ENCODE results near the gene RPL7A. TPM values are rescaled to one million over a fixed set of nuclear protein-coding genes. Genes with fewer than 3 reads are reported as not detected.

Gene RPL7A
- total and polyA plus RNA-seq, 2 of the 13 experiments (the other 11 are each of a cell fraction or from before 2014, with no cell fraction given) = 2,401 to 2,938 TPM

DNA sequence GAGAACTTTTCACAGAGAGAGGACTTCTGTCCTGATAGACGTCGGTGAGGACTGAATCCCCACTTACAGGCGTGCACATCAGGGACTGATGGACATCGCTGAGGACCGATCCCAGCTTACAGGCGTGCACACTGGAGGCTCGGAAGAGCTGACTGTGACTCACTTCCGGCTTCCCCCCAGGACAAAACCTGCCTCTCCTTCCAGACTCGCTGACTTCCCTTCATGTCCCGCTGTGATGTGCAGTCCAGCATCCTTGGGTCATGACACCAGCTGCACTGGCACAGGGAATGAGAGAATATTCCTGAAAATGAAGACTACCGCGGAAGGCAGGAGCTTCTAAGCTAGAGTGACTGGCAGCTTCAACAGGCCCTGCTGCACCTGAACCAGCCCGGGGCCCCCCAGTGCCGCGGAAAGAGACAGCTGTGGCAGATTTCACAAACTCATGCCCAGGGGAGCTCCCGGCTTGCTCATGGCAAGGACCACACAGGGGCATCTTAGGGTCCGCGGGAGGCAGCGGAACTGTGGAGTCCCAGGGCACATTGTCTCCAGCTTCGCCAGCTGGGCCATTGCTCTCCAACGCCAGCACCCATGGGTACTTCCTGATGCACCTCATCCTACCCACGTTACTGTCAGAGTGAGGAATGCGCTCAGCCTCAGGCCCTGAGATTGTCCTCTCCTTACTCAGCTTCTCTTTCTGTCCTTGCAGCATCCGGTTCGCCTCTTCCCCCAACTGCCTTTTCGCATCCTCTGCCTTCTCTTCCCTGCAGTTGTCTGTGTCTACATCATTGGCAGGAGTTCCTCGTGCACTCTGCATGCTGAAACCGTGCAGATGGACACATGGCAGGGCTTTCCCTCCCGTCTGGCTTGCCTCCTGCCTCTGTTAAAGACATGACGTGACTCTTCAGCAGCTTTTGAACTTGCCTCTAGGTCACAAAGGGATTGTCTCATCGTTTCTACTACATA, 41.5 kb upstream of the RPL7A start:
- no peaks in the 10 kb centered on the region for H4K20me1 ChIP-seq (ENCODE audit: insufficient read depth, low read length)
- H3K9me3 ChIP-seq (ENCODE audit: low read length) = no peaks in the 10 kb centered on the region
- no peak for ATAC-seq
- no peak overlapping the region for H3K4me2 ChIP-seq (ENCODE audit: low read depth, low read length)
- TF ChIP-seq GABPA (IDR thresholded peaks at IDR 0.05; ENCODE audit: low read depth, low read length) (0 out of 2 replicates have a peak, but pooled peaks have one; percentile 5), GABPA (CRISPR knock-in tag; IDR thresholded peaks at IDR 0.05; ENCODE audit: low read depth) (no peak), FIP1L1 (IDR thresholded peaks at IDR 0.05; ENCODE audit: borderline replicate concordance, insufficient read depth, low read depth, low read length) (no peak)
- in situ Hi-C loops (cut with HindIII; ENCODE audit: extremely low pct_ligation_motif_present, low pct_unique_long_range_greater_than_20kb) (no loop called here), intact Hi-C loops (cut with micrococcal nuclease; ENCODE audit: unreplicated experiment) (no loop called here)
- H3K27me3 ChIP-seq (ENCODE audit: control insufficient read depth in 1 of 2, insufficient read depth in 2 of 2, low read length in 2 of 2) = peaks cover under 1 to 29% of the 10 kb centered on the region in 2 experiments; a peak in 3 of 5 replicates
- H3K79me2 ChIP-seq (ENCODE audit: insufficient read depth, low read length) = no peaks in the 10 kb centered on the region
- H3K4me3 ChIP-seq (replicated peaks in 1 of 3; ENCODE audit: insufficient read depth in 1 of 3, low read depth in 2 of 3, low read length in 3 of 3) = no peak overlapping the region
- H3K36me3 ChIP-seq (replicated peaks in 1 of 2; ENCODE audit: control insufficient read depth in 1 of 2, insufficient read depth in 2 of 2, low read length in 2 of 2) = no peaks in the 10 kb centered on the region
- no peak overlapping the region for H2AFZ ChIP-seq (ENCODE audit: low read length)
- ChIA-PET CTCF (ENCODE audit: low intra/inter-chr PET ratio, low total read pairs) (no interaction called here), POLR2A (no interaction called here)
- H3K27ac ChIP-seq (ENCODE audit: extremely low read length, insufficient read depth, low read length) = no peak overlapping the region
- no TSS peak for BruUV-seq (replicated peaks)
- FAIRE-seq = no peak
- DNase-seq (ENCODE audit: low spot score) = no peak
- no peak overlapping the region for H3K9ac ChIP-seq (ENCODE audit: insufficient read depth, low read depth, low read length)
- H3K4me1 ChIP-seq (ENCODE audit: insufficient read depth, low read length) = no peaks in the 10 kb centered on the region
- 41% methylated on average over 29 of the region's 31 CpGs for WGBS (ENCODE audit: low lambda C conversion rate)

DNA sequence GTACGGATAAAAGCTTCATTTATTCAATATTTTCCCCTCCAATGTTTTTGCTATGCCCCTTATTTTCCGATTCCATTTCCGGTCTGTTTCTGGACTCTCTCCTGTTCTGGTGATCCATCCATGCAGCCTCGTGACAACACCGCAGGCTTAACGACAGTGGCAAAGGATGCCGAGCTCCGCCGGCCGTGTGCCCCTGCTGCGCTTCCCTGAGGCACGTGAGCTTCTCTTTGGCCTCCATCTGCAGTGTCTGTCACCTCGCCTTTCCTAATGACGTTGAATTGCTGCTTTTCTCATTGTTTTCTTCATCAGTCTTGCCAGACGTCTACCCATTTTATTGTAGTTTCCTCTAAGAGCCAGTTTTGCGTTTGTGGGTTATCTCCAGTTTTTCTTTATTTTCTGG, 40.7 kb upstream of the RPL7A start:
- no peaks in the 10 kb centered on the region for H3K9me3 ChIP-seq (ENCODE audit: low read length)
- no peak for ATAC-seq
- WGBS (ENCODE audit: low lambda C conversion rate) = 46% methylated on average over 16 of the region's 16 CpGs
- TF ChIP-seq PAX8 (CRISPR knock-in tag; IDR thresholded peaks at IDR 0.05; ENCODE audit: borderline replicate concordance) (no peak), TOE1 (CRISPR knock-in tag; IDR thresholded peaks at IDR 0.05) (no peak), ZNF446 (CRISPR knock-in tag; IDR thresholded peaks at IDR 0.05) (no peak), NFE2L2 (IDR thresholded peaks at IDR 0.05; ENCODE audit: low read length) (no peak), ZBTB7B (CRISPR knock-in tag; IDR thresholded peaks at IDR 0.05) (no peak), ZSCAN20 (CRISPR knock-in tag; IDR thresholded peaks at IDR 0.05; ENCODE audit: borderline replicate concordance) (no peak), DMAP1 (CRISPR knock-in tag; IDR thresholded peaks at IDR 0.05) (no peak), ZNF790 (CRISPR knock-in tag; IDR thresholded peaks at IDR 0.05; ENCODE audit: borderline replicate concordance) (no peak), MTA1 (CRISPR knock-in tag; IDR thresholded peaks at IDR 0.05; ENCODE audit: borderline replicate concordance) (no peak), ZNF337 (CRISPR knock-in tag; IDR thresholded peaks at IDR 0.05; ENCODE audit: borderline replicate concordance, low read depth) (no peak), NCOA1 (CRISPR knock-in tag; IDR thresholded peaks at IDR 0.05) (no peak), HIVEP1 (CRISPR knock-in tag; IDR thresholded peaks at IDR 0.05) (no peak)
- TF ChIP-seq, protein P1, sequence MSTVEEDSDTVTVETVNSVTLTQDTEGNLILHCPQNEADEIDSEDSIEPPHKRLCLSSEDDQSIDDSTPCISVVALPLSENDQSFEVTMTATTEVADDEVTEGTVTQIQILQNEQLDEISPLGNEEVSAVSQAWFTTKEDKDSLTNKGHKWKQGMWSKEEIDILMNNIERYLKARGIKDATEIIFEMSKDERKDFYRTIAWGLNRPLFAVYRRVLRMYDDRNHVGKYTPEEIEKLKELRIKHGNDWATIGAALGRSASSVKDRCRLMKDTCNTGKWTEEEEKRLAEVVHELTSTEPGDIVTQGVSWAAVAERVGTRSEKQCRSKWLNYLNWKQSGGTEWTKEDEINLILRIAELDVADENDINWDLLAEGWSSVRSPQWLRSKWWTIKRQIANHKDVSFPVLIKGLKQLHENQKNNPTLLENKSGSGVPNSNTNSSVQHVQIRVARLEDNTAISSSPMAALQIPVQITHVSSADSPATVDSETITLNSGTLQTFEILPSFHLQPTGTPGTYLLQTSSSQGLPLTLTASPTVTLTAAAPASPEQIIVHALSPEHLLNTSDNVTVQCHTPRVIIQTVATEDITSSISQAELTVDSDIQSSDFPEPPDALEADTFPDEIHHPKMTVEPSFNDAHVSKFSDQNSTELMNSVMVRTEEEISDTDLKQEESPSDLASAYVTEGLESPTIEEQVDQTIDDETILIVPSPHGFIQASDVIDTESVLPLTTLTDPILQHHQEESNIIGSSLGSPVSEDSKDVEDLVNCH (CRISPR knock-in tag; IDR thresholded peaks at IDR 0.05) = no peak
- TF ChIP-seq, protein P2, sequence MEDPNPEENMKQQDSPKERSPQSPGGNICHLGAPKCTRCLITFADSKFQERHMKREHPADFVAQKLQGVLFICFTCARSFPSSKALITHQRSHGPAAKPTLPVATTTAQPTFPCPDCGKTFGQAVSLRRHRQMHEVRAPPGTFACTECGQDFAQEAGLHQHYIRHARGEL (CRISPR knock-in tag; IDR thresholded peaks at IDR 0.05) = no peak

More for the DNA sequence above, 40.7 kb upstream of the RPL7A start:
- FAIRE-seq = no peak
- CTCF ChIA-PET (ENCODE audit: low intra/inter-chr PET ratio, low total read pairs) = no interaction called here
- no peak for DNase-seq (ENCODE audit: low spot score)
- in situ Hi-C loops (cut with HindIII; ENCODE audit: extremely low pct_ligation_motif_present, low pct_unique_long_range_greater_than_20kb) (no loop called here), intact Hi-C loops (cut with micrococcal nuclease; ENCODE audit: unreplicated experiment) (no loop called here)
- H3K9ac ChIP-seq (ENCODE audit: insufficient read depth, low read depth, low read length) = no peak overlapping the region
- peaks cover 0 to 24% of the 10 kb centered on the region in 2 experiments; a peak in 3 of 5 replicates for H3K27me3 ChIP-seq (ENCODE audit: control insufficient read depth in 1 of 2, insufficient read depth in 2 of 2, low read length in 2 of 2)
- BruUV-seq (replicated peaks) = no TSS peak
- POLR2A ChIA-PET = no interaction called here
- H3K4me2 ChIP-seq (ENCODE audit: low read depth, low read length) = no peak overlapping the region
- no peak overlapping the region for H3K27ac ChIP-seq (ENCODE audit: extremely low read length, insufficient read depth, low read length)
- H3K79me2 ChIP-seq (ENCODE audit: insufficient read depth, low read length) = no peaks in the 10 kb centered on the region
- no peaks in the 10 kb centered on the region for H4K20me1 ChIP-seq (ENCODE audit: insufficient read depth, low read length)
- H3K36me3 ChIP-seq (replicated peaks in 1 of 2; ENCODE audit: control insufficient read depth in 1 of 2, insufficient read depth in 2 of 2, low read length in 2 of 2) = no peaks in the 10 kb centered on the region
- H3K4me3 ChIP-seq (replicated peaks in 1 of 3; ENCODE audit: insufficient read depth in 1 of 3, low read depth in 2 of 3, low read length in 3 of 3) = no peak overlapping the region
- no peaks in the 10 kb centered on the region for H3K4me1 ChIP-seq (ENCODE audit: insufficient read depth, low read length)
- no peak overlapping the region for H2AFZ ChIP-seq (ENCODE audit: low read length)

All from HepG2 (cell line).